Stimulated activated CD4-positive, alpha-beta T cell treated with anti-CD3 and anti-CD28 coated beads, Interleukin-1b, Interleukin-23, amount 100 ng/mL, for 1 hour (primary cell): ENCODE measurements around the gene CDK5R1.
"Not testable (repeated sequence)": the region's sequence is repeated elsewhere in the genome, so short reads cannot be mapped to it uniquely, and the experiment has no call there.

Experiments used
- DNase-seq, 2 donors: peaks; one replicate each; pipeline ENCODE4 v3.0.0-alpha.2; 2020; ENCODE audit warnings: low read depth in 2 of 2

The CDK5R1 gene

DNA sequence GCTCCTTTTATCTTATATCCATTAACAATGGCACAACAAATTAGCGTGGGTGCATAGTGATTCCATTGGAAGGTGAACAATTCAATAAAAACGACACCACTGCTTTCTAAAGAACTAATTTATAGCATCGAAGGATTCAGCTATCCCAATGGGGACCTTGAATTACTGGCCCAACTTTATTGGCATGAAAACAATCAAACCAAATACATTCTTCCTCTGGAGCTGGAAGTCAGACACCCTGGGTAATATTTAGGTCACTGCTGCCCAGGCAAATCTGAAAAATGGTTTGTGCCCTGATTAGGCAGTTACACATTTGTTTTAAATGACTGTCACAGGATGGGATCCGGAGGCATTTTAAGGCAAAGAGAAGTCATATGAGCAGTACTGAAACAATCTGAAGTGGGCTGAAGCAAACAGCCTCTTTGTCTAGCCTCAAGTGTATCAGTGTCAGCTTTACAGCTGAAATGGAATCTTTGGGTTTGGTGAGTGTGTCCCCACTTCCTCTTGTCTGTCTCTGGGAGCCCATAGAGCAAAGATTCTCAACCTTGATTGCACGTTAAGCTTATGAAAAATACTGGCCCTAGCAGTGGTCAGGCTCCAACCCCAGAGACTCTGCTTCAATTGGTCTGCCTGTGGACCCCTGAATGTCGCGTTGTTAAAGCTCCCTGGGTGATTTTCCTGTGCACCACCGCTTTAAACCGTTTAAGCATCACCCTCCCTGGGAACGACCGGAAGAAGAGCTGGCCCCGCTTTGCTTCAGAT lies 30.3 kb downstream of the CDK5R1 start:
- DNase-seq: no peak

DNA sequence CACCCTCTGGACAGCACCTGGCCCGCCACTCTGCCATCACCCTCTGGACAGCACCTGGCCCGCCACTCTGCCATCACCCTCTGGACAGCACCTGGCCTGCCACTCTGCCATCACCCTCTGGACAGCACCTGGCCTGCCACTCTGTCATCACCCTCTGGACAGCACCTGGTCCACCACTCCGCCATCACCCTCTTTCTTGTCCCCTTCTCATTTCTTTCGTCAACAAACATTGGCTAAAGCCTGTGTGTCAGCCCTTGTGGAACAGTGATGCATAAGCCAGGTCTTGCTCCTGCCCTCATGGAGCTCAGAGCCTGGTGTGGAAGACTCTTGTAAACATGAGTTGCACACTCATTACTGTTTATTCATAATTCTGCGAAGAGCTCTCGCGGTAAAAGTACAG lies 31.2 kb downstream of the CDK5R1 start:
- DNase-seq: no peak

DNA sequence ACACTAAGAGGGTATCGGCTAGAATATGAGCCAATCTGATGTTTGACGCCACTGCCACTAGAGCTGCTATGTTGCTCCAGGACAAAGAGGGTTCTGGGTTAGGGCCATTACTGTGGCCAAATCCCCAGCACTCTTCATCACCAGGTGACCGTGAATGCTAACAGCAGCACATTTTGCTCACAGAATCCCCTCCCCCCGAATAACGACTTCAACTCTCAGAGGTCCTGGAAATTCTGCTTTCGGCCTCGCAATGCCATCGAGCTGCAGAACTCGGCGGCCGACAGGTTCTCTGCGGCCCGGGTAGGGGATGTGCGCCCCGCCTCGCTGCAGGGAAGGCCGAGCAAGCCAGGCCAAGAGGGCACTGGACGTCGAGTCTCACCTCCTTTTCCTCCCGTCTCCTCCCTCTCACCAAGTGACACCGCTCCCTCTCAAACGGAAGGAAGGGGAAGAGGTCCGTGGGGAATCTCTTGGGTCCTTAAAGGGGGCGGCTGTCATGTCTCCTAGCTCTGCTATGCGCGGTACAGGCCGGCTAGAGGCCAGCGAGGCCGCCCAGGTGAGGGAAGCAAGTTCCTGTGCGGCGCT lies 31.9 kb downstream of the CDK5R1 start:
- no peak for DNase-seq

DNA sequence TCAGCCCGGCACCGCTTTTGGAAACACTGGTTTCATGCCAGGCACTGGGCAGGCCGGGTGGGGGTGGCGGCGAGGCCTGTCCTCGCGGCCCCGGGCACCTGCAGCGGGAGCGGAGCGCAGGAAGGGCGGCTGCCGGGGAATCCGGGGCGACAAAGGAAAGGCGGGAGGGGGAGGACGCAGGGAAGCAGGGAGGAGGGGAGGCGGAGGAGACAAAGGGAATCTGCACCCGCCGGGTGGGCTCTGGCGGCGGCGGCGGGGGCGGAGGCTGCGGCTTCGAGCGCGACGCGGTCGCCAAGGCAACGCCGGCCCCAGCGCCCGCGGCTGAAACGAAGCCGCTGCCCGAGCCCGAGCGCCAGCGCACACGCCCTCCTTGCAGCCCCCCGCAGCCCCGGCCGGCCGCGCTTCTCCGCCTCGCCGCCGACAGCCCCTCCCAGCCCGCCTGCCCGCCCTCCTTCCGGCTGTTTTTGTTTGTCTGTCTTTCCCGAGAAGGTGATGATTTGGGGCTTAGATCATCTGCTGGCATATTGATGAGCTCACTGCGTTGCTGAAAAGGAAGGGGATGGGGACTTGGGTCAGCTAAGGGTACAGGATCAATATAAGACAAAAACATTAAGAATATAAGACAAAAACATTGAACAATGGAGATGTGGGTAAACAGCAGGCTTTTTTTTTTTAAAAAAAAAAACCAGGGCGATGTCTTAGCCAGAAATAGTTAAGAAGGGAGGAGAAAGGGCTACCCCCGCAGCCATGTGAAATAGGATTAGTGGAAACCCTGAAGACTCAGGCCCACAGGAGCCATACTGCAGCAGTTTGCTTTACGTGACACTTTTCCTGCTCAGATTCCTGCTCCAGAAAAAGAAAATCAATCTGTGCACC lies 32.7 kb downstream of the CDK5R1 start:
- DNase-seq: peak in 1 of 2 donors; percentile 56

DNA sequence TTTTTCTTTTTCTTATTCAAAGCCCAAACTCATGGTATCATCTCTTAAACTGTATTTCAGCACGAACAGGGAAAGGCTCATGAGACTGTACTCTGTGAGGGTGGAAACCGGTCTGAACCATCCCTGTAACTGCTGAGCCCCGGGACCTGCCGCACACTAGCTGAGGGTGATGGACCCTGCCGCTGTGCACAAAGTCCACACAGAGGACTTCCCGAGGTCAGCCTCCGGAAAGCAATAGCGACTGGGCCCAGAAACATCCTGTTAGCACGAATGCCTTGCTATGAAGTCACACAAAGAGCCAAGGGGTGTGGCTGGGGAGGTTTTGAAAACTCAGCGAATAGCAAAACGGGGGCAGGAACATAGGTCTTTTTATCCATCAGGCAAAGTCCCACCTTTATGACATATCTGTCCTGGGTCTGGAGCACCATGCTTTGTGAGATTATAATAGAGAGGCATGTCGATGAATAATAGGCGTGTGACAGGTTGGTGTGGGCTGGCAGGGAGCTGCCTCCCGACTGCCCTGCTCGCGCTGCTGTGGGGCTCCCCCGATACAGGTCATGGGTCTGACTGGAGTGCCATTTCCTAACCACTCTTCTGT lies 33.4 kb downstream of the CDK5R1 start:
- DNase-seq: no peak

DNA sequence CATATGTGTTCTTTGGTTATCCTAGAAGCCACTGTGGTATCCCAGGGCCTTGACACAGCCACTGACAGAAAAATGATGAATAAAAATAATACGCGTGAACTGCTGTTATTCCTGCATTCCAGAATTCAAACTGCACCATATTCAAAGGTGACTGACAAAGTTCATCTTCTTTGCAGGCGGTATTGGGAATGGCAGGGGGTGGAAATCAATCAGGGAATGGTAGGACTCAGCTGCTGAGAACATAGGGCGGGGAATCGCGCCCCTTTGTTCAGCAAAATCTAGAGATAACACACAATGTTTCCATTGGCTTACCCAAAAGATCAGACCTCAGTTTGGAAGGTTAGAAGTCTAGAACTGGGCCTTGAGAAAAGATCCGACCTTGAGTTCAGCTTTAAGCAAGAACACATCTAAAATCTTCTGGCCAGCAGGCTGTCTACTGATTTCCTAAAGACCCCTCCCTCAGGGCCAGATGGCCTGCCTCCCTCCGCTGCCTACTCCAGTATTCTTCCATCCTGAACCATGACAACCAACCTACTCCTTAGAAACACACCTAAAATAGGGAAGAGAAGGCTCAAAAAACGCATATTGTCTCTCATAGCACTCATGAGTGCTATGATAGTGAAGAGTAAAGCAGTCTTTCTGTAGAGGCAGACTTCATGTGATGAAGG lies 34.1 kb downstream of the CDK5R1 start:
- no peak for DNase-seq

DNA sequence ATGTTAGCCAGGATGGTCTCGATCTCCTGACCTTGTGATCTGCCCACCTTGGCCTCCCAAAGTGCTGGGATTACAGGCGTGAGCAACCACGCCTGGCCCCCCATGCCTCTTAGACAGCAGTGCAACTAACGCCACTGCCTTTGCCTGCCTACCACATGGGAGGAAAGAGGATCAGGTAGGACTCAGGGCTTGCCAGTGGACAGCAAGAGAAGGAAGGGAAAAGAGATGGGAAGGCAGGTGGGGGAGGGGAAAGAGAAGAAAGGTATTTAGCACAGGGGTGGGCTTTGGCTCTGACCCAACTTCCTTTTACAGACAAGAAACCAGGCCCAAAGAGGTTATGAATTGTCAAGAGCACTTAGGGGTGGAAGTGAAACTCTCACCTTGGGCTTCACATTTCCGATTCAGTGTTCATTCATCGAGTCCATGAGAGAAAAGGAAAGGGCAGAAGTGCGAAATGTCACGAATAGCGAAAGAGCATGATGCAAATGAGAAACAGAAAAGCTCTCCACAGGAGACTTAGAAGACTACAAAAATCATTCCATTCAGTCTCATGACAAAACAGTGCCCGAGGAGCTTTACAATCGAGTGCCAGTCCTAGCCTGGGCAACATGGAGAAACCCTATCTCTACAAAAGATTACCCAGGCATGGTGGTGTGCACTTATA lies 36.4 kb downstream of the CDK5R1 start:
- no peak for DNase-seq

DNA sequence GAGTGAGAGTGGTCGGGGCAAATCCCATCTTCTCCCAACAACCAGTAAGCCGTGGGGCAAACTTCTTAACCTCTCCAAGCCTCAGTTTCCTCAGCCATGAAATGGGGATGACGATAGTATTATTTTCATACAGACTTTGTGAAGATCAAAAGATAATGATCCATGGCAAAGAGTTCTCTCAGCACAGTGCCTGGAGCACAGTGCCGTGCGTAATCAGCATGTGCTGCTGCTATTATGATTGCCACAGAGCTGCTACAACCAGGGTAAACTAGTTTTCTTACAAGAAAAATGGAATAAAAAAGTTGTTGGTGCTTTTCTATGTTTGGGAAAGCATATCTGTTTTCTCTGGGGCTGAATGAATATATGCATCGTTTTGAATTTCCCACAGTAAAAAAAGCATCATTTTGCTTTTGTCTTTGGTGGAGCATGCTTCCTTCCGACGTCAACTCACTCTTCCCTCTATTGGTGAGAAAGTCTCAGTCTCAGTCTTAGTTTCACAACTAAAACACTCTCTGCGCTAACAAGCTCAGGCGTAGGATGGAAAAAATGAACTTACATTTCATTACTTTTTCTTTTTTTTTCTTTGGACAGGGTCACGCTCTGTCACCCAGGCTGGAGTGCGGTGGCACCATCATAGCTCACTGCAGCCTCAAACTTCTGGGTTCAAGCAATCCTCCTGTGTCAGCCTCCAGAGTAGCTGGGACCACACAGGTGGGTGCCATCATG lies 37.2 kb downstream of the CDK5R1 start:
- DNase-seq: no peak

DNA sequence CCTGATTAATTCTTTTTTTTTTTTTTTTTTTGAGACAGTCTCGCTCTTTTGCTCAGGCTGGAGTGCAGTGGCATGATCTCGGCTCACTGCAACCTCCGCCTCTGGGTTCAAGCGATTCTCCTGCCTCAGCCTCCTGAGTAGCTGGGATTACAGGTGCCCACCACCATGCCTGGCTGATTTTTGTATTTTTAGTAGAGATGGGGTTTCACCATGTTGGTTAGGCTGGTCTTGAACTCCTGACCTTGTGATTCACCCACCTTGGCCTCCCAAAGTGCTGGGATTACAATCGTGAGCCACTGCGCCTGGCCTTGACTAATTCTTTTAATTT lies 37.7 kb downstream of the CDK5R1 start:
- not testable (repeated sequence) for DNase-seq

DNA sequence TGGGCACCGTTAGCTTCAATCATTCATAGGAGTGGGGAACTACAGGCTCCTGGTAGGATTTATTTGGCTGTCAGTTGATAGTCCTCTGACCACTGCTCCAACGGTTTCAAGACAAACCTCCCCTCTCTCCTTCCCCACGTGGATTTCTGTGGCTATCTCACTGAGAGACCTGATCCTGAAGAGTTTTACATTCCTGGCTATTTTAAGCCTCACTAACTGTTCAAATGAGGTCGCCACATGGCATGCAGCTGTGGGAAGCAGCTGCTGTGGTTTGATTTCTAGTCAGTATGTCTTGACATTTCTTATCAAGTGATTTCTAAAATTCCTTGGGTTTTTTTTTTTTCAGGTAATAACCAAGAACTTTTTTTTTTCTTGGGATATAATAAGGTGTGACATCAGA lies 38.3 kb downstream of the CDK5R1 start:
- DNase-seq: no peak

DNA sequence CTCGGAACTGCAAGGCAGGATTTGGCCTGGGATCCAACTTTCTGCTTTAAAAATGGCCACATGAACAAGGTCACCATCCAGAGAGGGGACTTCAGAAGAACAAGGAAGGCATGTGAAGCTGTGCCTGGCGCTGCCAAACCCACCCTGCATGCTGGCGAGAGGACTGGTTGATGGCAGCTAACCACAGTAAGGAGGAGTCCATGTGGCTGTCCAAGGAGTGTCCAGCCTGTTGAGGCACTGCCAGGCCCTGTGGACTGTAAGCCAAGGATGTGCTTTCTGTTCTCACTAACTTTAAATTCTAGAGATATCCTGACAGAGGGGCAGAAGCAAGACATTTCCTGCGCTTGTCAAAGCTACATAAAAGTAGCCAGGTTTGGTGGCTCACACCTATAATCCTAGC lies 40.4 kb downstream of the CDK5R1 start:
- DNase-seq: no peak

DNA sequence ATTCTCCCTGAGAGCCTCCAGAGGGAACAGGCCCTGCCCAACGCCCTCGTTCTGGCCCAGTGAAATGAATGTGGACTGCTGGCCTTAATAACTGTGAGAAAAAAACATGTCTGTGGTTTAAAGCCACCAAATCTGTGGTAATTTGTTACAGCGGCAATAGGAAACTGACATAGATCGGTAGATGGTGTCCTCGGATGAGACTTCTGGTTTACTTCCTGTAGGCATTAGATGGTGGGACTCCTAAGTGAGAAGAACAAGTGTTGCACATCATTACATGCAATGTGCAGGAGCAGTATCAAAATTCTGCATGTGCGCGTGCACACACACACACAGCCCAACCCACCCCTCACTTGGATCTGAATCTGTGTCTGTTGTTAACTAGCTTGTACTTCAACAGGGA lies 42.0 kb downstream of the CDK5R1 start:
- DNase-seq: no peak

DNA sequence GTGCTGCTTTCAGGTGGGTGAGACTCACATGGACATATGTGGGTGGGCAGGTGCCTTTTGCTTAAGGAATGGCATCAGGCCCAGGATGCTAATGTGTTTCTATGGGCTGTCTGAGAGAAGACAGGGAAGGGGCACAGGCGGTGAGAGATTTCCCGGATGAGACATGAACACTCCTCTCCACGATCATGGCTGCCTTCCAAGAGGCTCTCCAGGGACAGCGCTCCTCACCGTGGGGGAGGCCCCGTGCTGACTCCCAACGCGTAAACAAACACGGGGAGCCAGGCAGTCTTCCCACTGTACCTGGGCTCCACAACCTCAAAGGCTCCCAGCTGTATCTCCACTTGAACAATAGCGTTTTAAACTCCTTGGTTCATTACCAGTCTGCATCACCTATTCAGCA lies 42.8 kb downstream of the CDK5R1 start:
- no peak for DNase-seq

DNA sequence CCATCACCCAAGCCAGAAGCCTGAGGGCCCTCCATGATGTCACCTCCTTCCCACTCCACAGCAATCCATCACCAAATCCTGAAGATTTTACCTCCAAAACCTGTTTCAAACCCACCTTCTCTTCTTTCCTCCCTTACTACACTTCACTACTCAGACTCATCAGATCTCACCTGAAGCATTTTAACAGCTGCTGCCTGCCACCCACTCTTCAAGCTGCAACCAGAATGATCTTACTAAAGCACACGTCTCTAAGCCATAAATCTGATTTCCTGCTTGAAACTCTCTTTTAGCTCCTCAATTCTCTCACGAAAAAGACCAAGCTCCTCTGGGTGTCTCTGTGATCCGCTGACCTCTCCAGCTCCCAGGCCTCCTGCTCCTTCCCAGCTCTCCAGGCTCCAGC lies 46.5 kb downstream of the CDK5R1 start:
- no peak for DNase-seq

DNA sequence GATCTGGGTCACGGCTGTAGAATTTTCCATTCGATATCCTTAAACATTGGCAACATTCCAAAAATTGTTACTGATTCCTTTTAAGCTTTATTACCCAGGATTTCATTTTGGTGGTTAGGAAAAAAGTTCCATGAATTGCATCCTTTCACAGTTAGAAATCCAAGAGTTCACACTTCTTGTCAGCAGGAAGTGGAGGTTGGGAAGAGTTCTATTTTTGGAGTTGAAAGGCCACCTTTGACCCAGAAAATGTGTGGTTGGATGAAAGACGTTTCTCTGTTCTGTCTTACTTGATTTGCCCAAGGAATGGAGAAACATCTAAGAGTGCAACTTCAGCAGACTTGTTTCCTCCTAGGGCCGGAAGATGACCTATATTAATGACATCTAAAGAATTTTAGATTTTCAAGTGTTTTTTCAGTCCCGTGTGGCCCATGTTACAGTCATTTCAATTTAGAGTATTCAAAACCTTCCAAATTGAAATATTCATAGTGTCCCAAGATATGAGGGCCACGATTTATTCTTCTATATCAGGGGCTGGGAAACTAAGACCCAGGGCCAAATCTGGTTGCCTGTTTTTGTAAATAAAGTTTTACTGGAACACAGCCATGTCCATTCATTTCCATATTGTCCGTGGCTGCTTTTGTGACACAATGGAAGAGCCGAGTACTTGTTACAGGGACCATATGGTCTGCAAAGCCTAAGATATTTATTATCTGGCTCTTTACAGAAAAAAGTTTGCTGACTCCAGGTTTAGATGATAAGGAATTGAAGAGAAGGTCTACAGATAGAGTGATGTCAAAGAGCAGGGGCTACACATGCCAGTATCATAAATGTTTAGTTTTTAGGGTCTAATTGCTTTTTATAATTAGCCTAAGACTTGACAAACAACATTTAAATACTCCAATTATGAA lies 50.2 kb downstream of the CDK5R1 start:
- no peak for DNase-seq
